GOT3 (cell line): ENCODE results near the gene ZNF506.
"Not testable (repeated sequence)": the region's sequence is repeated elsewhere in the genome, so short reads cannot be mapped to it uniquely, and the experiment has no call there.

Source experiments
- DNase-seq: peaks from one replicate; lab custom pipeline; 2025; ENCODE audit warnings: mixed read lengths; lab: John Stamatoyannopoulos, UW

ZNF506 gene

DNA sequence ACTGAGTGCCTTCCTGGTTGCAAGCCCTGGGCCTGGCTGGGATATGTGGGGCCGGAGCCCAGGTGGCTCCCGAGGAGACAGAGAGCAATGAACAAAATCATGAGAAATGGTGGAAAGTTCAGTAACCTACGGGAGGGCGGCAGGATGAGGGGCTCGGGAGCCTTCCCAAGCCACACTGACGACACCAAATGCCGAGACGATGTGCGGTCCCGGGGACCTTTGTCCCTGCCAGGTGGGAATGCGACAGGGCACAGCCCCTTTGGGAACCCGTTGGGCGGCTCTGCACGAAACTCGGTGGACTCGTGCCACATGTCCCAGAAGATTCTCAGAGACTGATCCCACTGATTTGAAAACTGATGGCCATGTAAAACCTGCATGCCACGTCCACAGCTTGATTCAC lies 76.9 kb downstream of the ZNF506 start:
- no peak for DNase-seq

DNA sequence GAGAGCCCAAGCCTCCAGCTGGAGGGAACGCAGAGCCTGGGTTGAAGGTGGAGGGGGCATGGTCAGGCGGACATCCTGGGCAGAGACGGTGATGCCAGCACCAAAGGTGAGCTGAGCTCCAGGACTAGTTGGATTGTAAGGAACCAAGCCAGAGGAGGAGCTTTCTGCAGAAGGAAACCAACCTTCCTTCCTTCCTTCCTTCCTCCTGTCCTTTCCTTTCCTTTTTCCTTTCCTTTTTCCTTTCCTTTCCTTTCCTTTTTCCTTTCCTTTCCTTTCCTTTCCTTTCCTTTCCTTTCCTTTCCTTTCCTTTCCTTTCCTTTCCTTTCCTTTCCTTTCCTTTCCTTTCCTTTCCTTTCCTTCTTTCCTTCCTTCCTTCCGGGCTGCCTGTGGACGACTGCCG lies 77.6 kb downstream of the ZNF506 start:
- not testable (repeated sequence) for DNase-seq

DNA sequence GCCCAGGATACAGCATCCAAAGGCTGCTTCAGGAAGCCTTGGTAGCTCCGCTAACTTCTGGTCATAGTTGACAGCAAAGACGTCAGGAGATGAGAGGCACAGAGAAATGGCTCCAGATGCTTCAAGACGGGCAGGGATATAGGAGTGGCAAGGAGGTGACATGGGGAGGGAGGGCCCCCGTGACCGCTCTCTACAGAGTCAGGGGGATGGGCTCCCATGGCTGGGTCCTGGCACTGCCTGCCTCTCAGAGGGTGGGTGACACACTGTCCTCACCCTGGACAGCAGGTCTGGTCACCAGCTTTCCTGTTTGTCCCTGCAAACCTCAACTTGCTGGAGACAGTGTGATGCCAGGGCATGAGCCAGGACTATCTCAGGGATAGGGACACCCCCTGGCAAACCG lies 78.4 kb downstream of the ZNF506 start:
- DNase-seq, result no peak

DNA sequence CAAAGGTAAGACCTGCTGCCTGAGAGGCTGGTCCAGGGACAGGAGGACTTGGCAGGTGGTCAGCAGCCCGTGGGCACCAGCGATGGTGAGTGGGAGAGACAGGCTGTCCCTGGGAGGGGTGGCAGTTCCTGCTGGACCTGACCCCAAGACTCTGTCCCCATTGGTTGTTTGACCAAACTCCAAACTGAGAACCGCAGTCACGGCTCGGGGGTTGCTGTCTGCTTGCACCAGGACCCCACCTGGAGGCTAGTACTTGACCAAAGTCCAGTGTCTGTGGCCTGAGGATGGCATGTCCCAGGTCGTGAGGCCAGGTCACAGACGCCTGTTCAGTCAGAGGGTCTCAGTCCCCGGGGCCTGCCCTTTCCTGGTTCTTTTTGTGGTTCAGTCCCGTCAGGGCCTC lies 78.8 kb downstream of the ZNF506 start:
- DNase-seq, result no peak
